GM19193 (cell line): ENCODE data around the gene ZNF280A.

Experiments used
- POLR2A ChIP-seq: IDR thresholded peaks from 4 replicates; pipeline ENCODE4 v1.6.1; 2011; ENCODE audit not compliant: insufficient read depth, insufficient read length; ENCODE audit errors: extremely low read depth

Gene ZNF280A

DNA sequence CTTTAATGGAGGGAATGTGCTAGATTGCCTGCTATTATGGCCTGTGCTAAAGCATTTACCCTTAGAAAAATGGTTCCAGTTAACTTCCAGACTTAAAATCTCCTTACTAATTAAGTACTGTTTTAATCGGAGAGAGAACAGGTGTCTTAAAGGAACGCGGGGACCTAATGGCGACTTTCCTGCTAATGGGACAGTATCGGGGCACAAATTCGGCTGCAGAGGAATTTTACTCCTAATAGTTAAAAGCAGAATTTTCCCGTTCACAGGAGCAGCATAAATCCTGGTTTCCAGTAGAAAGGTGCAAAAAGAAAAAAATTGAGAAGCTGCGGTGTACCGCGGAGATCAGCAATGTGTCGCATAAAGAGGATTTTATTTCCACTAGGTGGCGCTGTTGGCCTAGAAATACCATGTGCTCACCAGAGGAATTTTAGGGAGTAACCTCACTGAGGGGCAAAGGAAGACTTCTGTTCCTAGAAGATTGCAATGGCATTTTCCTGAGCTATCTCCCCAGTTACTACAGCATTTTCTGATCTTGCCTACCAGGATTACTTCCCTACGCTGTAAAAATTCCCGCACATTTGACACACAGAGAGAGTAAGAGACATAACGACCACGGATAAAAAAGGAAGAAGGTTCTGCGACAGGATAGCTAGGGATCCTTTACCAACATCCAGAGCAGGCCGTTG lies 56.1 kb downstream of the ZNF280A start:
- no peak for TF ChIP-seq POLR2A
